WERI-Rb-1 (cell line): Measurements from ENCODE around the gene CLEC18A.
"Not testable (repeated sequence)": the region's sequence is repeated elsewhere in the genome, so short reads cannot be mapped to it uniquely, and the experiment has no call there.

Experiments
- DNase-seq: peaks from one replicate; pipeline ENCODE4 v3.0.0-alpha.2; 2020
- H3K27ac ChIP-seq: fragments of 250-450 bp; sonication (Bioruptor Pico); 2 replicates; pipeline ENCODE4 v1.5.1; 2020; ENCODE audit warnings: mild to moderate bottlenecking, moderate library complexity
- H3K27me3 ChIP-seq: fragments of 250-450 bp; sonication (Bioruptor Pico); 2 replicates; pipeline ENCODE4 v1.5.1; 2021; ENCODE audit warnings: mild to moderate bottlenecking, low read depth, moderate library complexity; ENCODE audit not compliant: insufficient read depth, severe bottlenecking
- H3K36me3 ChIP-seq: fragments of 250-450 bp; sonication (Bioruptor Pico); 2 replicates; pipeline ENCODE4 v1.5.1; 2020; ENCODE audit warnings: mild to moderate bottlenecking, moderate library complexity
- H3K4me3 ChIP-seq: 2 replicates; pipeline ENCODE4 v1.5.1; 2011; ENCODE audit warnings: low read depth, mild to moderate bottlenecking, control low read depth, low read length
- H3K9me3 ChIP-seq: fragments of 250-450 bp; sonication (Bioruptor Pico); 2 replicates; pipeline ENCODE4 v1.5.1; 2021; ENCODE audit warnings: mild to moderate bottlenecking, moderate library complexity; ENCODE audit not compliant: severe bottlenecking
- CTCF ChIP-seq: IDR thresholded peaks from 2 replicates; pipeline ENCODE4 v1.5.1; 2011; ENCODE audit warnings: low read depth, mild to moderate bottlenecking, control low read depth, inconsistent platforms, low read length

Gene CLEC18A

DNA sequence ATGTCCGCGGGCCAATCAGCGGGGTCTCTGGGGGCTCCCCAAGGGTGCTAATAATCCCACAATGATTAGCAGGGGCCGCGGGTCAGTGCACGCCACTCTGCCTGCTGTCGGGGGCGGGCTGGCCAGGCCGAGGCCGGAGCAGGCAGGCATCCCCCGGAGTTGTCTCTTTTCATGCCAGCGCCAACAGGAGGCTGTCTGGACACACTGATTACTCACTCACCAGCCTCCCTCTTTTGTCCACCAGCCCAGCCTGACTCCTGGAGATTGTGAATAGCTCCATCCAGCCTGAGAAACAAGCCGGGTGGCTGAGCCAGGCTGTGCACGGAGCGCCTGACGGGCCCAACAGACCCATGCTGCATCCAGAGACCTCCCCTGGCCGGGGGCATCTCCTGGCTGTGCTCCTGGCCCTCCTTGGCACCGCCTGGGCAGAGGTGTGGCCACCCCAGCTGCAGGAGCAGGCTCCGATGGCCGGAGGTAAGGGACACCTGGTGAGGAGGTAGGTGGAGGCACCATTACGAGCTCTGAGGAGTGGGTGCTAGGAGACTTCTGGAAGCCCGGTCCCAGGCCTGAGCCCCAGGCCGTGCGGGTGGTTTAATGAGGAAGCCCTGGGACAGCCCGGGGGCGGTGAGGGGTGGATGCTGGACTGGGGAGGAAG is at the start of gene CLEC18A:
TSS of gene CLEC18A (plus strand) at position 318 of the 655 bp plus-strand sequence. CDS start at position 351, 33 bp downstream.
- not testable (repeated sequence) for H3K36me3 ChIP-seq, H3K27ac ChIP-seq, H3K4me3 ChIP-seq, DNase-seq, H3K9me3 ChIP-seq, H3K27me3 ChIP-seq

DNA sequence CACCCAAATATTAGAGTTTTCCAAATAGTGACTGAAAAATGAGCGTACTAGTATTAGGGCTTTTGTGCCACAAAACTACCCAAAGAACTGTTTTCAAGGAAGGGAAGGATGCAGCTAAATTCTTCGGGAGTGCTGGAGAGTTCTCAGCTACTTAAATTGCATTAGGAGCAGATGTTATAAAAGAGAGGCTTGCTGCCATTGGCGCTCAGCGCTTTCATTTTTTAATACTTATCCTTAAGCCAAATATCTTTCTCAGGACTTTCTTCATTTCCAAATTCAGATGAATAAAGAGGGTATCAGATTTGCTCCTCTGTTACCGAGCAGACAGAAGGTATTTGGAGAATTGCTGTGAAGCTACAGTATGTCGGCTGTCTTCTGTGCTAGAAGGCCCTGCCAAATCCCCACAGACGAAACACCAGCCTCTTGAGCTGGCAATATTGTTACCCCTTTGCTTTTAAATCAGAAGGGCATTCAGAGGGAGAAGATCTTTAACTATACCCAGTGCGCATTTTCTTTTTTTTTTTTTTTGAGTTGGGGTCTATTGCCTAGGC is 47.2 kb upstream of the CLEC18A start:
- no peaks in the 10 kb centered on the region for H3K36me3 ChIP-seq
- no peak overlapping the region for H3K4me3 ChIP-seq
- TF ChIP-seq CTCF: no peak
- H3K27me3 ChIP-seq: no peaks in the 10 kb centered on the region
- H3K9me3 ChIP-seq: no peaks in the 10 kb centered on the region
- no peak overlapping the region for H3K27ac ChIP-seq
- DNase-seq: no peak

- TF ChIP-seq CTCF: no peak
- H3K4me3 ChIP-seq: no peak overlapping the region
- no peaks in the 10 kb centered on the region for H3K27me3 ChIP-seq
- no peak for DNase-seq
- no peaks in the 10 kb centered on the region for H3K36me3 ChIP-seq
- no peaks in the 10 kb centered on the region for H3K9me3 ChIP-seq
- H3K27ac ChIP-seq: no peak overlapping the region
Observed at GRCh38 chr16:69904495-69905170, 46.5 kb upstream of the CLEC18A start.

- Histone ChIP-seq H3K27ac (no peak overlapping the region), H3K36me3 (no peaks in the 10 kb centered on the region), H3K4me3 (no peak overlapping the region), H3K9me3 (no peaks in the 10 kb centered on the region), H3K27me3 (no peaks in the 10 kb centered on the region)
- no peak for DNase-seq
- TF ChIP-seq CTCF: no peak
Observed at GRCh38 chr16:69905171-69905555, 46.0 kb upstream of the CLEC18A start.

GRCh38 chr16:69906838-69907401 is 44.2 kb upstream of the CLEC18A start:
- no peak for DNase-seq
- H3K9me3 ChIP-seq: no peaks in the 10 kb centered on the region
- H3K27ac ChIP-seq: no peak overlapping the region
- no peak overlapping the region for H3K4me3 ChIP-seq
- H3K36me3 ChIP-seq: no peaks in the 10 kb centered on the region
- TF ChIP-seq CTCF: no peak
- no peaks in the 10 kb centered on the region for H3K27me3 ChIP-seq

DNA sequence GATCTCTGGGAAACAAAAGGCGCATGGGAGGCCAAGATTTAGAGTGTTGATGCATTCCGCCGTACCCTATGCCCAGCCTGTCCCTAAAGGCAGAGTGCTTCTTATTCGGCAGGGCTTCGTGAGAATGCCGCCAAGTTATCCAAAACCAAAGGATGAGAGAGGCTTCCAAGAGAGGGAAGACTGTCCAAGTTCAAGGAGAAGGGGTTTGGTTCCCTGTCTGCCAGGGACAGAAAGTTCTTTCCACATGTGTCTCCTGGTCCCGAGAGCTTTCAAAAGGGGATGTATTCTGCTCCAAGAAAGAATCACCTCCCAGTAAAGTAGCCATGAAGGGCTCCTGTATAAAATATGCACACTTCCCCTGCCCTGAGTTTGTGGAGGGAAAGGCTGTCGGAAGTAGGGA is 42.1 kb upstream of the CLEC18A start:
- no peak for TF ChIP-seq CTCF
- no peak overlapping the region for H3K4me3 ChIP-seq
- H3K27me3 ChIP-seq: no peaks in the 10 kb centered on the region
- no peaks in the 10 kb centered on the region for H3K36me3 ChIP-seq
- no peak for DNase-seq
- no peaks in the 10 kb centered on the region for H3K9me3 ChIP-seq
- no peak overlapping the region for H3K27ac ChIP-seq
